Muscle of leg (tissue), 16 donors: ENCODE measurements around the gene HNRNPM. TPM values are rescaled to one million over a fixed set of nuclear protein-coding genes. Genes with fewer than 3 reads are reported as not detected.

ENCODE experiments used
- DNase-seq: peaks from one replicate; pipeline ENCODE4 v3.0.0; 2013
- H3K27ac ChIP-seq: one replicate; pipeline ENCODE4 v1.5.1; 2013; ENCODE audit warnings: mild to moderate bottlenecking, low read length, control low read depth
- H3K27me3 ChIP-seq: one replicate; pipeline ENCODE4 v1.6.1; 2013; ENCODE audit warnings: low read length; ENCODE audit not compliant: control insufficient read depth, insufficient read depth
- H3K36me3 ChIP-seq: one replicate; pipeline ENCODE4 v1.6.1; 2013; ENCODE audit warnings: low read length; ENCODE audit not compliant: control insufficient read depth, insufficient read depth
- H3K4me1 ChIP-seq: one replicate; pipeline ENCODE4 v1.6.1; 2013; ENCODE audit warnings: low read length; ENCODE audit not compliant: control insufficient read depth, insufficient read depth
- H3K4me3 ChIP-seq: one replicate; pipeline ENCODE4 v1.5.1; 2013; ENCODE audit warnings: low read length, control low read depth
- H3K9me3 ChIP-seq: replicated peaks from 2 replicates; pipeline ENCODE4 v1.6.1; 2013; ENCODE audit warnings: low read depth, low read length; ENCODE audit not compliant: control insufficient read depth
- WGBS: methylation state at CpG from one replicate; pipeline ENCODE4 v1.1.5; 2013; ENCODE audit warnings: missing lambda C conversion rate; ENCODE audit not compliant: insufficient coverage; 5-methylcytosine and 5-hydroxymethylcytosine counted together
- long read RNA-seq, 11 donors: transcript quantifications; one replicate each; lab custom pipeline, GENCODE V29; 2026
- polyA plus RNA-seq, 8 donors: library from polyadenylated mRNA; unstranded; fragments of 120-200 nt; gene quantifications; one replicate each; pipeline versions ENCODE4 v1.2.1 to v1.2.3, GENCODE V29; 2013; ENCODE audit warnings: inconsistent platforms in 1 of 8, low replicate concordance in 1 of 8; ENCODE audit not compliant: insufficient read length in 8 of 8, insufficient read depth in 1 of 8
- total RNA-seq: library from RNA; stranded (reverse); fragments of 120-200 nt; gene quantifications from one replicate; pipeline ENCODE4 v1.2.4, GENCODE V29; 2013

The HNRNPM gene, protein sequence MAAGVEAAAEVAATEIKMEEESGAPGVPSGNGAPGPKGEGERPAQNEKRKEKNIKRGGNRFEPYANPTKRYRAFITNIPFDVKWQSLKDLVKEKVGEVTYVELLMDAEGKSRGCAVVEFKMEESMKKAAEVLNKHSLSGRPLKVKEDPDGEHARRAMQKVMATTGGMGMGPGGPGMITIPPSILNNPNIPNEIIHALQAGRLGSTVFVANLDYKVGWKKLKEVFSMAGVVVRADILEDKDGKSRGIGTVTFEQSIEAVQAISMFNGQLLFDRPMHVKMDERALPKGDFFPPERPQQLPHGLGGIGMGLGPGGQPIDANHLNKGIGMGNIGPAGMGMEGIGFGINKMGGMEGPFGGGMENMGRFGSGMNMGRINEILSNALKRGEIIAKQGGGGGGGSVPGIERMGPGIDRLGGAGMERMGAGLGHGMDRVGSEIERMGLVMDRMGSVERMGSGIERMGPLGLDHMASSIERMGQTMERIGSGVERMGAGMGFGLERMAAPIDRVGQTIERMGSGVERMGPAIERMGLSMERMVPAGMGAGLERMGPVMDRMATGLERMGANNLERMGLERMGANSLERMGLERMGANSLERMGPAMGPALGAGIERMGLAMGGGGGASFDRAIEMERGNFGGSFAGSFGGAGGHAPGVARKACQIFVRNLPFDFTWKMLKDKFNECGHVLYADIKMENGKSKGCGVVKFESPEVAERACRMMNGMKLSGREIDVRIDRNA
- total RNA-seq: 43.2 TPM
- 100 to 1,000 TPM; 193 to 262 (median 219) TPM for polyA plus RNA-seq
- long read RNA-seq, donor 1, transcript HNRNPM-216 (1 exons, 1,809 nt): major isoform, 8 of 22 reads
- long read RNA-seq, donor 1, partial matches to known transcripts: 0 of 22 reads
- long read RNA-seq, donor 1, other reads (novel, unspliced or antisense): 14 of 22 reads
- long read RNA-seq, donor 2, partial matches to known transcripts: 0 of 2 reads
- long read RNA-seq, donor 2, other reads (novel, unspliced or antisense): 0 of 2 reads
- long read RNA-seq, donor 3, transcript HNRNPM-216 (1 exons, 1,809 nt): major isoform, 32 of 65 reads
- long read RNA-seq, donor 3, partial matches to known transcripts: 9 of 65 reads
- long read RNA-seq, donor 3, other reads (novel, unspliced or antisense): 24 of 65 reads
- long read RNA-seq, donor 4, transcript HNRNPM-216 (1 exons, 1,809 nt): major isoform, 17 of 35 reads
- long read RNA-seq, donor 4, partial matches to known transcripts: 7 of 35 reads
- long read RNA-seq, donor 4, other reads (novel, unspliced or antisense): 11 of 35 reads
- long read RNA-seq, donor 5, transcript HNRNPM-216 (1 exons, 1,809 nt): major isoform, 41 of 147 reads
- long read RNA-seq, donor 5, partial matches to known transcripts: 35 of 147 reads
- long read RNA-seq, donor 5, other reads (novel, unspliced or antisense): 71 of 147 reads
- long read RNA-seq, donor 6, transcript HNRNPM-216 (1 exons, 1,809 nt): major isoform, 29 of 82 reads
- long read RNA-seq, donor 6, partial matches to known transcripts: 18 of 82 reads
- long read RNA-seq, donor 6, other reads (novel, unspliced or antisense): 34 of 82 reads
- long read RNA-seq, donor 7, transcript HNRNPM-216 (1 exons, 1,809 nt): major isoform, 46 of 72 reads
- long read RNA-seq, donor 7, partial matches to known transcripts: 8 of 72 reads
- long read RNA-seq, donor 7, other reads (novel, unspliced or antisense): 18 of 72 reads
- long read RNA-seq, donor 8, transcript HNRNPM-216 (1 exons, 1,809 nt): major isoform, 33 of 46 reads
- long read RNA-seq, donor 8, partial matches to known transcripts: 13 of 46 reads
- long read RNA-seq, donor 8, other reads (novel, unspliced or antisense): 0 of 46 reads
- long read RNA-seq, donor 9, transcript HNRNPM-216 (1 exons, 1,809 nt): major isoform, 50 of 61 reads
- long read RNA-seq, donor 9, partial matches to known transcripts: 5 of 61 reads
- long read RNA-seq, donor 9, other reads (novel, unspliced or antisense): 6 of 61 reads
- long read RNA-seq, donor 10, transcript HNRNPM-216 (1 exons, 1,809 nt): major isoform, 34 of 58 reads
- long read RNA-seq, donor 10, partial matches to known transcripts: 15 of 58 reads
- long read RNA-seq, donor 10, other reads (novel, unspliced or antisense): 9 of 58 reads
- long read RNA-seq, donor 11, transcript HNRNPM-216 (1 exons, 1,809 nt): major isoform, 23 of 40 reads
- long read RNA-seq, donor 11, partial matches to known transcripts: 10 of 40 reads
- long read RNA-seq, donor 11, other reads (novel, unspliced or antisense): 7 of 40 reads

DNA sequence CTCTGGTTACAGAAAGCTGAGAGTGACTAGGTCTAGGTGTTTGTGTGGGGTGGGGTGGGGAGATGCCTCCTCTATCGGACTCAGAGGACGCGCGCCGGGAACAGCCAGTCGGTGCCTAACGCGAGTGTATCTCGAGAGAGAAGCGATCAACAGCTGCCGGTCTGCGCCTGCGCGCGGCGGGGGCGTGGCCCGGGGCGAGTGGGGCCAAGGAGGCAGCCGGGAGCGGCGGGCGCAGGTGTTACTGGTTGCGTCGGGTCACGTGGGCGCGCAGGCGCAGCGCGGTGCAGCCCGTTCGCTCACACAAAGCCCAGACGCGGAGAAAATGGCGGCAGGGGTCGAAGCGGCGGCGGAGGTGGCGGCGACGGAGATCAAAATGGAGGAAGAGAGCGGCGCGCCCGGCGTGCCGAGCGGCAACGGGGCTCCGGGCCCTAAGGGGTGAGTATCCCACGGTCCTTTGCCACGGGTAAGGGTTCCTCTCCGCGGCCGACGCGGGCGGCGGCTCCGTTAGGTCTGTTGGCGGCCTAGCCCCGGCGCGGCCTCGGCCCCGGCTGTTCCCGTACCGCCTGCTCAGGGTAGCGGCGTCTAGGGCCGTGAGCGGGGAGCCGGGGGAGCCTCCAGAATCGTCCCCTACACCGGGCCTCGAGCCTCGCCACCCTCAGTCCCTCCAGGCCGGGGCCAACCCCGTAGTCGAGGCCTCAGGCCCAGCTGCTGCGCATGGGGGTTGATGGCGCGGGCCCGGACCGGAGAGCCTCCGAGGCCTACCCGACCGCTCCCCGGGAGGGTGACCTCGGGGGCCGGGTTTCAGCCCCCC is at the start of gene HNRNPM:
Gene HNRNPM, plus strand, starts transcription at position 299 of the 811 bp plus-strand sequence. Its CDS starts 24 bp downstream, at position 323.
- peak; percentile 99 for DNase-seq
- Histone ChIP-seq H3K36me3 (peaks cover 13% of the 10 kb centered on the region), H3K27me3 (no peaks in the 10 kb centered on the region), H3K4me1 (peaks cover 19% of the 10 kb centered on the region), H3K27ac (peak within 1 kb of the TSS; percentile 97), H3K4me3 (peak within 1 kb of the TSS; percentile 100), H3K9me3 (no peaks in the 10 kb centered on the region)
- WGBS: under 1% methylated on average over 89 of the region's 93 CpGs

DNA sequence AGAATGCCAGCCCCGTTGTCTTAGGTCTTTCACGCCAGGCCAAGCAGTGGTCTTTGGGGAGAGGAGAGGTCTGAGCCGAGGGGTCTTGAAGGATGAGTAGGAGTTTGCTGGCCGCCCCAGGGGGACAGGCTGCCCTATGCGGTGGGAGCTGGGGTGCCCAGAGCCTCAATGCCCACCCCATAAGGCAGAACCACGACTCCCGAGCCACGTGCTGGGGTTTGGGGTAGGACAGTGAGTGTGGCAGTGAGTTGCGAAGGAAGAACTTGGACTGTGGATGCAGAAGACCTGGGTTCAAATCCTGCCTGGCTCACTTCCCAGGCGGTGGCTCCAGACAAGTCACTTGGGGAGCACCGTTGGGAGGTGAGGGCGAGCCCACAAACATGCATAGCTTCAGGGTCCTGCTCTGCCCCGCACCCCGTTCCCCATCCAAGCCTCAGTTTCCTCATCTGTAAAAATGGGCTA is 49.1 kb upstream of the HNRNPM start:
- no peaks in the 10 kb centered on the region for H3K27me3 ChIP-seq
- no peaks in the 10 kb centered on the region for H3K9me3 ChIP-seq
- peaks cover 27% of the 10 kb centered on the region for H3K36me3 ChIP-seq
- H3K4me3 ChIP-seq: no peak overlapping the region
- no peak overlapping the region for H3K27ac ChIP-seq
- H3K4me1 ChIP-seq: peaks cover 56% of the 10 kb centered on the region
- DNase-seq: no peak
- WGBS: 84% methylated on average over 13 of the region's 14 CpGs

DNA sequence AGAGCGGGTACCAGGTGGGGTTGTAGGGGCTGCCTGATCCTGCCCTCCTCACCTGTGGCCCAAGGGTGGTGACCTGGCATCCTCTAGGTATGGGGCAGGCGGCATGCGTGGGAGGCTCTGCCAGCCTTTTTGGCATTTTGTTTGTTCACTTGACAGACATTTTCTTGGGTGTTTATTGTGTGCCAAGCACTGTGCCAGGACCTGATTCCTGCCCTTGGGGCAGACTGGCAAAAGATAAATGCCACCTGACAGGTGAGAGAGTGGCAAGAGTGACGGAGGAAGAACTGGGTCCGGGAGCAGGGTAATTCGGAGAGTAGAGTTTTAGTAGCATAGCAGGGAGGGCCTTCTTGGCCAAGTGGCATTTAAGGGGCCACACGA is 48.6 kb upstream of the HNRNPM start:
- Histone ChIP-seq H3K4me3 (no peak overlapping the region), H3K27ac (no peak overlapping the region), H3K36me3 (peaks cover 27% of the 10 kb centered on the region), H3K27me3 (no peaks in the 10 kb centered on the region), H3K9me3 (no peaks in the 10 kb centered on the region), H3K4me1 (peaks cover 52% of the 10 kb centered on the region)
- no peak for DNase-seq
- 85% methylated on average over 5 of the region's 7 CpGs for WGBS

DNA sequence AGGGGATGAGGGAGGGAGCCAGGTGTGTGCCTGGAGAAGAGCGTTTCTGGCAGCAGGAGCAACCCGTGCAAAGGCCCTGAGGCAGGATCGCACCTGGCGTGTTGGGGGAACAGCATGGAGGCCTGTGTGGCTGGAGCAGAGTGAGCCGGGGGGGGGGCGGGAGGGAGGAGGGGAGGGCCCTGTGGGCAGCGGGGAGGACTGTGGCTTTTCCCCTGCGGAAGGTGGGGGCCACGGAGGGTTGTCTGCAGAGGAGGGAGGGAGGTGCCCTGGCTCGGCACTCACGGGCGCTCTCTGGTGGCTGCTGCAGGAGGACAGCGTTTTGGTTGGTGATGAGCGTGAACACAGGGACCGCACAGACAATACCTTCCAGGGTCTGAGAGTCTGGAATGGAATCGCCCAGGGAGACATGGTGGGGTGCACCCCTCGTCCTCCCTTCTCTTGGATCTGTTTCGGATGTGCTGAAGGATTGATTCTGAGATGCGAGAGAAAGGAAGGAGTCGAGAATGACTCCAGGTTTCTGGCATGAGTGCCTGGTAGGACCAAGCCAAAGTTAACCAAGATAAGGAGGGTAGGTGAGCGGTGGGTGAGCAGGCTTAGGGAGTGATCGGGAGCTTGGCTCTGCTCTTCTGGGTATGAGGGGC is 48.1 kb upstream of the HNRNPM start:
- H3K27ac ChIP-seq: no peak overlapping the region
- peak; percentile 52 for DNase-seq
- H3K27me3 ChIP-seq: no peaks in the 10 kb centered on the region
- peaks cover 47% of the 10 kb centered on the region for H3K4me1 ChIP-seq
- H3K36me3 ChIP-seq: peaks cover 27% of the 10 kb centered on the region
- H3K9me3 ChIP-seq: no peaks in the 10 kb centered on the region
- WGBS: 60% methylated on average over 18 of the region's 22 CpGs
- no peak overlapping the region for H3K4me3 ChIP-seq

DNA sequence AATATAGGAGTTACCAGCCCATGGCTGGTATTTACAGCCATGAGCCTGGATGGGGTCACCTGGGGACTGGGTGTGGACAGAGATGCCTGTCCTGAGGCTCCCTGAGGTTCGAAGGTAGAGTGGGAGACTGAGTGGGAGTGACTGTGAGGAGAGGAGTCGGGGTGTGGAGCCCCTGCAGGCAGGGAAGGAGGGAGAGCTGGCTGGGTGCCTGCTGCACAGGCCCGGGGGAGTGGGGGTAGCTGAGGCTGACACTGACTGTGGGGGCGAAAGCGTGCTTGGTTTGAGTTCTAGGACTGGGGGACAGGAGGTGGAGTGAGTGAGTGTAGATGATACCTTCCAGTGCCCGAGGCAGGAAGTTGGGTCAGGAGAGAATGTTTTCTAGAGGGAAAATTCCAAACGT is 47.5 kb upstream of the HNRNPM start:
- no peaks in the 10 kb centered on the region for H3K27me3 ChIP-seq
- H3K27ac ChIP-seq: no peak overlapping the region
- DNase-seq: no peak
- no peaks in the 10 kb centered on the region for H3K9me3 ChIP-seq
- 26% methylated on average over 7 of the region's 7 CpGs for WGBS
- peaks cover 41% of the 10 kb centered on the region for H3K4me1 ChIP-seq
- no peak overlapping the region for H3K4me3 ChIP-seq
- H3K36me3 ChIP-seq: peaks cover 33% of the 10 kb centered on the region

DNA sequence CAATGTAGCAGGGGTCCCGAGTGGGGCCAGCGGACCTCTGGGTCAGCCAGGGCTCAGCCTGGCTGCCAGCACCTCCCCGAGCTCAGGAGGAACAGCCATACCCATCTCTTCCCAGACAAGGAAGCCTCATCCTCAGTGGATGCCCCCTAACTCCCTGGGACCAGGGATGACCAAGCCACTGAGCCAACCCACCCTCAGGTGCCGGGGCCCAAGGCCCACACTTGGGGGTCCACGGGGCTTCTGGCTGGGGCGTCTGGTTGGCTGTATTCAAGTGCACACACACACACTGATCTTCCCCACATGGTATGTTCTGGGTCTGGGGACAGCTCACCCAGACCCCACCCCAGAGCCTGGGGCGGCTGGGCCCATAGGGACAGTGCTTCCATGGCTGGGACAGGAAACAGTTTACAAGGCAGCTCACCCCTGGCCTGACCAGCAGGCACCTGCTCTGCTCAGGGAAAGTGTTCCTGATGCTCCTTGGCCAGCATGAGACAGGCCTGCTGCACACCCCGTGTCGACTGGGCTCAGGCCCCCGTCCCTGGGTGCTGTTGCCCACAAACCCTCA is 46.9 kb upstream of the HNRNPM start:
- no peaks in the 10 kb centered on the region for H3K9me3 ChIP-seq
- 55% methylated on average over 6 of the region's 10 CpGs for WGBS
- no peak for DNase-seq
- H3K27me3 ChIP-seq: no peaks in the 10 kb centered on the region
- peaks cover 36% of the 10 kb centered on the region for H3K4me1 ChIP-seq
- H3K4me3 ChIP-seq: no peak overlapping the region
- no peak overlapping the region for H3K27ac ChIP-seq
- peaks cover 38% of the 10 kb centered on the region for H3K36me3 ChIP-seq

DNA sequence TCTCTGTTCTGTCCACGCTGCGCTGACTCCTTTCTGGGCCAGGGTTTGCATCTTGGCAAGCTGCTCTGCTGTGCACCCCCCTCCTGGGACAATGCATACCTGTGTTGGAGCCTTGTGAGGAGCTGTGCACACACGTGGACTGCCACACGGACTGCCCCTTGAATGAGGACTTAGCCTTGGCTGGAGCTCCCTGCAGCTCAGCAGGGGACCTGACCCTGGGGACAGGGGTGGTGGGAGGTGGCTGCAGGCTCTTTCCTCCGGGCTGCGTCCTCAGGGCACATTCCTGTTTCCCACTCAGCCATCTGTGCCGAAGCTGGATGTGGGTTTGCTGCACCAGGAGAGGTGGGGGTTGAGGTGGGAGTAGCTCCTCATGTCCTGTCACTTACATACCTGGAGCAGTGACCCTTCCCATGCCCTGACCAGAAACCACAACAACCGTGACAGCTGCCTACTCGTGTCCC is 46.4 kb upstream of the HNRNPM start:
- H3K4me1 ChIP-seq: peaks cover 31% of the 10 kb centered on the region
- WGBS: 61% methylated on average over 6 of the region's 9 CpGs
- DNase-seq: no peak

More for the DNA sequence above, 46.4 kb upstream of the HNRNPM start:
- Histone ChIP-seq H3K4me3 (no peak overlapping the region), H3K27ac (no peak overlapping the region), H3K36me3 (peaks cover 44% of the 10 kb centered on the region), H3K27me3 (no peaks in the 10 kb centered on the region), H3K9me3 (no peaks in the 10 kb centered on the region)
